Neural progenitor cell (in vitro differentiated cells): ENCODE data around the gene RGPD3.
"Not testable (repeated sequence)": the region's sequence is repeated elsewhere in the genome, so short reads cannot be mapped to it uniquely, and the experiment has no call there.

Experiments
- CTCF ChIP-seq: fragments of 200-600 bp; sonication (generic); IDR thresholded peaks from 2 replicates; pipeline ENCODE4 v1.5.1; 2017; ENCODE audit warnings: antibody characterized with exemption, mild to moderate bottlenecking
- EZH2 ChIP-seq: fragments of 200-600 bp; sonication (generic); IDR thresholded peaks from 2 replicates; pipeline ENCODE4 v1.6.1; 2017; ENCODE audit warnings: antibody characterized with exemption, mild to moderate bottlenecking, moderate library complexity

- TF ChIP-seq CTCF, EZH2: not testable (repeated sequence)
Measured at GRCh38 chr2:106511476-106511901, 43.3 kb upstream of the RGPD3 start.
